Measurements from ENCODE around the gene FAM204A.

- TF ChIP-seq POLR2A (IDR thresholded peaks at IDR 0.05) (no peak), CTCF (IDR thresholded peaks at IDR 0.05) (no peak)
Measured at GRCh38 chr10:118300320-118300719, 41.8 kb downstream of the FAM204A start.

All from testis (tissue), 2 donors.